Lower leg skin (tissue), 3 donors: ENCODE results near the gene ARHGEF39.

Source experiments
- CTCF ChIP-seq, 3 donors: fragments of 450-650 bp; IDR thresholded peaks; one replicate each; pipeline ENCODE4 v1.5.1; 2016; ENCODE audit warnings: antibody characterized with exemption in 3 of 3, mild to moderate bottlenecking in 3 of 3, moderate library complexity in 2 of 3
- POLR2A ChIP-seq, 2 donors: fragments of 450-650 bp; IDR thresholded peaks; one replicate each; pipeline ENCODE4 v1.6.1; 2016 to 2017; ENCODE audit warnings: antibody characterized with exemption in 2 of 2, mild to moderate bottlenecking in 1 of 2, moderate library complexity in 1 of 2

GRCh38 chr9:35662437-35662836, 2.6 kb downstream of the ARHGEF39 start:
- TF ChIP-seq CTCF (IDR thresholded peaks at IDR 0.05): no peak
- no peak for TF ChIP-seq POLR2A (IDR thresholded peaks at IDR 0.05)
